ENCODE measurements around the gene ADGRV1. TPM values are rescaled to one million over a fixed set of nuclear protein-coding genes. Genes with fewer than 3 reads are reported as not detected.

ADGRV1 gene
- total and polyA plus RNA-seq, 12 donors: 0.03 to 1.4 (median 0.44) TPM; not detected in 6

DNA sequence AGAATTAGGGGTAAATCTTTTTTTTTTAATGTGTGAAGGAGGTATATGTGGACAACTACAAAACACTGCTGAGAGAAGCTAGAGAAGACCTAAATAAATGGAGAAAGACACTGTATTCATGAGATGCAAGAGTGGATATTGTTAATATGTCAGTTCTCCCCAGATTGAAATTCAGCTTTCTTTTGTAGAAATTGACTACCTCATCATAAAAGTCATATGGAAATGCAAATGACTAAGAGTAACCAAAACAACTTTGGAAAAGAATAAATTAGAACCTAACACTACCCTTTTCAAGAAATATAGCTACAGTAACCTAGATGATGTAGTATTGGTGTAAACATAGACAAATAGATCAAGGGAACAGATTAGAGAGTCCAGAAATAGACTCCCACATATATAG is 400.7 kb downstream of the ADGRV1 start:
- no peaks in the 10 kb centered on the region for H3K9me3 ChIP-seq
- no peak for ATAC-seq
- no peaks in the 10 kb centered on the region for H3K4me1 ChIP-seq
- no peaks in the 10 kb centered on the region for H3K36me3 ChIP-seq
- TF ChIP-seq, protein P1, sequence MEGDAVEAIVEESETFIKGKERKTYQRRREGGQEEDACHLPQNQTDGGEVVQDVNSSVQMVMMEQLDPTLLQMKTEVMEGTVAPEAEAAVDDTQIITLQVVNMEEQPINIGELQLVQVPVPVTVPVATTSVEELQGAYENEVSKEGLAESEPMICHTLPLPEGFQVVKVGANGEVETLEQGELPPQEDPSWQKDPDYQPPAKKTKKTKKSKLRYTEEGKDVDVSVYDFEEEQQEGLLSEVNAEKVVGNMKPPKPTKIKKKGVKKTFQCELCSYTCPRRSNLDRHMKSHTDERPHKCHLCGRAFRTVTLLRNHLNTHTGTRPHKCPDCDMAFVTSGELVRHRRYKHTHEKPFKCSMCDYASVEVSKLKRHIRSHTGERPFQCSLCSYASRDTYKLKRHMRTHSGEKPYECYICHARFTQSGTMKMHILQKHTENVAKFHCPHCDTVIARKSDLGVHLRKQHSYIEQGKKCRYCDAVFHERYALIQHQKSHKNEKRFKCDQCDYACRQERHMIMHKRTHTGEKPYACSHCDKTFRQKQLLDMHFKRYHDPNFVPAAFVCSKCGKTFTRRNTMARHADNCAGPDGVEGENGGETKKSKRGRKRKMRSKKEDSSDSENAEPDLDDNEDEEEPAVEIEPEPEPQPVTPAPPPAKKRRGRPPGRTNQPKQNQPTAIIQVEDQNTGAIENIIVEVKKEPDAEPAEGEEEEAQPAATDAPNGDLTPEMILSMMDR (IDR thresholded peaks at IDR 0.05): no peak
- DNase-seq: no peak
- H3K27me3 ChIP-seq: no peaks in the 10 kb centered on the region
- no peak overlapping the region for H3K27ac ChIP-seq
- no peak overlapping the region for H3K4me3 ChIP-seq
- intact Hi-C loops (cut with DNase I): no loop called here

DNA sequence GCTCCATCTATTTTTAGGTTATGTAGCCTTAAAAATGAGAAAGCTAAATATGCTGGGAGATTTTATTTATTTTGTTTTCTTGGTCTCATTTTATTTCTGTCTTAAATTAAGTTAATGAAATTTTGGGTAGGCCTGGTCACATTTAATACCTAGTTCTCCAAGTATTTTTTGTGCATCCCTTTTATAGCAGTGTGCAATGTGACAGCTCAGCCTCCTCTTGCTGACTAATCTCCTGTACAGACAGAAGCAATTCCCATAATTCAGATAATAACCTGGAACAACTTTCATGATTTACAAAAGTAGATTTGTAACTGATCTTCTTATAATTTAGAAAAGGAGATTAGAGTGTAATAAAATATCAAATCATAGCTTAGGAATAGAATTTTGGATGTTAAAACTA is 403.9 kb downstream of the ADGRV1 start:
- TF ChIP-seq, protein P1 (IDR thresholded peaks at IDR 0.05): no peak
- no peaks in the 10 kb centered on the region for H3K27me3 ChIP-seq
- DNase-seq (no peak), ATAC-seq (no peak)
- no peaks in the 10 kb centered on the region for H3K9me3 ChIP-seq
- H3K27ac ChIP-seq: no peak overlapping the region
- intact Hi-C loops (cut with DNase I): no loop called here
- no peaks in the 10 kb centered on the region for H3K36me3 ChIP-seq
- H3K4me1 ChIP-seq: peaks cover 0 to 2% (median 0%) of the 10 kb centered on the region in 9 donors
- H3K4me3 ChIP-seq: no peak overlapping the region

DNA sequence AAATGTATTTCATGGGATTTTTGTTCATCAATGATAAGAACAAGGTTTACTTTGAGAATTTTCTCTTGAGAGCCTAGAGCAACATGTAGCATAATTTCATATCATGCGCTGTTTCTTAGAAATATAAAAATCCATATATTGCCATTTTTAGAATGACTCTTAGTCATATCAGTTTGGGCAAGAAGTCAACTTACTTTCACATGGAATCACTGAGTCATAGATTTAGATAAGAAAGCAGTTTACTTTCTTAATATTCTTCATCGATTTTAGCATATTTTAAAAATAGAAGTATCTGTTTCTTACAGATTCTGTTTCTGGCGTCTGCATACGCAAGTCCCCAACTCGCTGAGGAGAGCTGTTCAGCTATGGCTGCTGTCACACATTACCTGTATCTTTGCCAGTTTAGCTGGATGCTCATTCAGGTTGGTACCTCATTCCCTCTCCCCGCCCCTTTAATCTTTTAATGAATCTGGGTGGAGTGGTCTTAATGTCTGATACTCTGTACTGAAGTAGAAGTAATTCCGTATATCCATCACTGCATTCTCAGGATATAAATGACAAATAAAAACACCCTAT is 406.6 kb downstream of the ADGRV1 start:
- ATAC-seq (no peak), DNase-seq (no peak)
- Histone ChIP-seq H3K9me3 (peaks cover 0 to 10% (median 0%) of the 10 kb centered on the region in 11 donors), H3K4me3 (no peak overlapping the region), H3K27me3 (no peaks in the 10 kb centered on the region), H3K27ac (no peak overlapping the region), H3K36me3 (no peaks in the 10 kb centered on the region), H3K4me1 (peaks cover 0 to 9% (median 0%) of the 10 kb centered on the region in 9 donors)
- TF ChIP-seq, protein P1 (IDR thresholded peaks at IDR 0.05): no peak
- WGBS, 2 donors: 88 to 94% methylated on average over 7 of the region's 7 CpGs
- intact Hi-C loops (cut with DNase I): no loop called here

DNA sequence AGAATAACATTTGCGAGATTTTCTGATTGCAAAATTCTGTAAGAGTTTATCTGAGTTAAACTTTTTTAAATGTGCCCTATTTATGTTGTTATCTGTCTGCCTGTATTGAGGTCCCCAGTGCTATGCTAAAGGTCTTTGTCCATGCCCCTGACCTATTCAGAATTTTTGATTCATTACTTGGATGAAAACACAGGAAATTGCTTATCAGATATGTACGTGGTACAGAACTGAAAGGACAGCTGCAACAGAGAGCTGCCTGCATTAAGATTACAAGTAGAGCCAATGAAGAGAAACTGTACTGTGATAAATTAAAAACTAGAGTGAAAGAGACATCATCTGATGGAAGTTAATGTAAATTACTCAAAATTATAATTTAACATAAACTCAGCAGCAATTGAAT is 408.8 kb downstream of the ADGRV1 start:
- Histone ChIP-seq H3K4me1 (peaks cover 0 to 9% (median 0%) of the 10 kb centered on the region in 9 donors), H3K27ac (no peak overlapping the region), H3K36me3 (no peaks in the 10 kb centered on the region), H3K27me3 (no peaks in the 10 kb centered on the region), H3K9me3 (peaks cover 0 to 26% (median 0%) of the 10 kb centered on the region in 11 donors), H3K4me3 (no peak overlapping the region)
- intact Hi-C loops (cut with DNase I): no loop called here
- DNase-seq (no peak), ATAC-seq (no peak)
- WGBS, 2 donors: 49 to 56% methylated on average over 2 of the region's 2 CpGs
- TF ChIP-seq, protein P1 (IDR thresholded peaks at IDR 0.05): no peak

All from heart right ventricle (tissue), 16 donors.